ENCODE measurements around the gene TMEM131. TPM values are rescaled to one million over a fixed set of nuclear protein-coding genes. Genes with fewer than 3 reads are reported as not detected.

TMEM131 gene
- total RNA-seq, 2 experiments from 2014 or later: 17.4 to 32.3 TPM

GRCh38 chr2:98020992-98021713, 25.4 kb upstream of the TMEM131 start:
- no peak for DNase-seq (ENCODE audit: low spot score)
- H3K9me2 ChIP-seq (ENCODE audit: insufficient read depth, low read length): no peaks in the 10 kb centered on the region
- intact Hi-C loops (cut with micrococcal nuclease; ENCODE audit: unreplicated experiment): no loop called here
- peaks cover 27% of the 10 kb centered on the region for H3K4me1 ChIP-seq (ENCODE audit: insufficient read depth, low read length, poor library complexity, severe bottlenecking)
- no peaks in the 10 kb centered on the region for H3K79me2 ChIP-seq (ENCODE audit: insufficient read depth, low read depth, low read length)
- CTCF ChIA-PET (ENCODE audit: unreplicated experiment): no interaction called here
- H4K20me1 ChIP-seq (ENCODE audit: insufficient read depth, low read length): no peaks in the 10 kb centered on the region
- H2AFZ ChIP-seq (ENCODE audit: low read length): no peak overlapping the region
- POLR2A ChIA-PET: no interaction called here
- BruUV-seq (replicated peaks): no TSS peak
- H3K36me3 ChIP-seq (ENCODE audit: insufficient read depth, low read length): no peaks in the 10 kb centered on the region
- no peak overlapping the region for H3K27ac ChIP-seq (ENCODE audit: low read depth, low read length, poor library complexity, severe bottlenecking)
- H3K9me3 ChIP-seq (ENCODE audit: low read length): no peaks in the 10 kb centered on the region
- TF ChIP-seq EZH2phosphoT487 (IDR thresholded peaks at IDR 0.05; ENCODE audit: borderline replicate concordance, low read depth, low read length): no peak
- no peak for TF ChIP-seq CTCF (conservative IDR thresholded peaks at IDR 0.05; ENCODE audit: low read length)
- H3K4me3 ChIP-seq (ENCODE audit: low read depth, low read length, poor library complexity, severe bottlenecking): no peak overlapping the region
- H3K4me2 ChIP-seq (ENCODE audit: low read length): no peak overlapping the region

- intact Hi-C loops (cut with micrococcal nuclease; ENCODE audit: unreplicated experiment): no loop called here
- no peak overlapping the region for H3K4me2 ChIP-seq (ENCODE audit: low read length)
- no peak for DNase-seq (ENCODE audit: low spot score)
- BruUV-seq (replicated peaks): no TSS peak
- H3K4me1 ChIP-seq (ENCODE audit: insufficient read depth, low read length, poor library complexity, severe bottlenecking): peaks cover 27% of the 10 kb centered on the region
- ChIA-PET POLR2A (no interaction called here), CTCF (ENCODE audit: unreplicated experiment) (no interaction called here)
- no peak overlapping the region for H2AFZ ChIP-seq (ENCODE audit: low read length)
- no peaks in the 10 kb centered on the region for H4K20me1 ChIP-seq (ENCODE audit: insufficient read depth, low read length)
- H3K9me3 ChIP-seq (ENCODE audit: low read length): no peaks in the 10 kb centered on the region
- H3K36me3 ChIP-seq (ENCODE audit: insufficient read depth, low read length): no peaks in the 10 kb centered on the region
- TF ChIP-seq EZH2phosphoT487 (IDR thresholded peaks at IDR 0.05; ENCODE audit: borderline replicate concordance, low read depth, low read length) (no peak), CTCF (conservative IDR thresholded peaks at IDR 0.05; ENCODE audit: low read length) (no peak)
- H3K4me3 ChIP-seq (ENCODE audit: low read depth, low read length, poor library complexity, severe bottlenecking): no peak overlapping the region
- H3K79me2 ChIP-seq (ENCODE audit: insufficient read depth, low read depth, low read length): no peaks in the 10 kb centered on the region
- no peaks in the 10 kb centered on the region for H3K9me2 ChIP-seq (ENCODE audit: insufficient read depth, low read length)
- no peak overlapping the region for H3K27ac ChIP-seq (ENCODE audit: low read depth, low read length, poor library complexity, severe bottlenecking)
These were observed 24.8 kb upstream of the TMEM131 start for GRCh38 chr2:98020516-98020915.

GRCh38 chr2:98016908-98017670, 21.3 kb upstream of the TMEM131 start:
- no TSS peak for BruUV-seq (replicated peaks)
- intact Hi-C loops (cut with micrococcal nuclease; ENCODE audit: unreplicated experiment): no loop called here
- CTCF ChIA-PET (ENCODE audit: unreplicated experiment): no interaction called here
- Histone ChIP-seq H3K9me3 (ENCODE audit: low read length) (no peaks in the 10 kb centered on the region), H3K4me2 (ENCODE audit: low read length) (no peak overlapping the region), H3K27ac (ENCODE audit: low read depth, low read length, poor library complexity, severe bottlenecking) (no peak overlapping the region), H3K9me2 (ENCODE audit: insufficient read depth, low read length) (no peaks in the 10 kb centered on the region), H3K36me3 (ENCODE audit: insufficient read depth, low read length) (no peaks in the 10 kb centered on the region), H3K4me3 (ENCODE audit: low read depth, low read length, poor library complexity, severe bottlenecking) (no peak overlapping the region), H3K79me2 (ENCODE audit: insufficient read depth, low read depth, low read length) (no peaks in the 10 kb centered on the region), H2AFZ (ENCODE audit: low read length) (no peak overlapping the region), H4K20me1 (ENCODE audit: insufficient read depth, low read length) (no peaks in the 10 kb centered on the region), H3K4me1 (ENCODE audit: insufficient read depth, low read length, poor library complexity, severe bottlenecking) (peaks cover 45% of the 10 kb centered on the region)
- DNase-seq (ENCODE audit: low spot score): no peak
- POLR2A ChIA-PET: interaction anchor here (0.7 to 1.6 kb wide), 2 partner anchors 8 to 252 kb away, joined by 4 to 5 read pairs; no protein-coding TSS in a partner anchor
- TF ChIP-seq EZH2phosphoT487 (IDR thresholded peaks at IDR 0.05; ENCODE audit: borderline replicate concordance, low read depth, low read length) (no peak), CTCF (conservative IDR thresholded peaks at IDR 0.05; ENCODE audit: low read length) (no peak)
